Osteoblast (primary cell): ENCODE measurements around the gene STK11. TPM values are rescaled to one million over a fixed set of nuclear protein-coding genes. Genes with fewer than 3 reads are reported as not detected.

Experiments
- DNase-seq: peaks from one replicate; pipeline ENCODE4 v3.0.0; 2011; ENCODE audit warnings: low spot score, mixed read lengths; ENCODE audit not compliant: insufficient read length; ENCODE audit errors: missing footprints
- H2AFZ ChIP-seq: 2 replicates; pipeline ENCODE4 v1.6.0; 2011; ENCODE audit warnings: mild to moderate bottlenecking, low read length
- H3K27ac ChIP-seq: 2 replicates; pipeline ENCODE4 v1.5.1; 2011; ENCODE audit warnings: mild to moderate bottlenecking, low read depth, low read length, moderate library complexity
- H3K27me3 ChIP-seq: 2 replicates; pipeline ENCODE4 v1.6.0; 2012; ENCODE audit warnings: mild to moderate bottlenecking, control low read depth, inconsistent platforms, low read length, moderate library complexity; ENCODE audit not compliant: insufficient read depth
- H3K36me3 ChIP-seq: 2 replicates; pipeline ENCODE4 v1.5.1; 2011; ENCODE audit warnings: mild to moderate bottlenecking, low read length, control low read depth, moderate library complexity; ENCODE audit not compliant: insufficient read depth
- H3K4me1 ChIP-seq: 2 replicates; pipeline ENCODE4 v1.5.1; 2011; ENCODE audit warnings: mild to moderate bottlenecking, low read length, control low read depth, moderate library complexity; ENCODE audit not compliant: insufficient read depth
- H3K4me2 ChIP-seq: 2 replicates; pipeline ENCODE4 v1.6.0; 2011; ENCODE audit warnings: mild to moderate bottlenecking, low read length; ENCODE audit not compliant: insufficient read depth
- H3K4me3 ChIP-seq: fragments of 200-600 bp; sonication (generic); 3 replicates; pipeline ENCODE4 v1.5.1; 2012; ENCODE audit warnings: mild to moderate bottlenecking, low read length, inconsistent platforms; ENCODE audit not compliant: insufficient read depth
- H3K79me2 ChIP-seq: 2 replicates; pipeline ENCODE4 v1.6.0; 2012; ENCODE audit warnings: mild to moderate bottlenecking, low read length, control low read depth, inconsistent platforms; ENCODE audit not compliant: insufficient read depth
- H3K9me3 ChIP-seq: 2 replicates; pipeline ENCODE4 v1.5.1; 2011; ENCODE audit warnings: low read depth, low read length, control low read depth
- H4K20me1 ChIP-seq: 2 replicates; pipeline ENCODE4 v1.6.0; 2012; ENCODE audit warnings: mild to moderate bottlenecking, low read length, control low read depth; ENCODE audit not compliant: insufficient read depth
- total RNA-seq: library from RNA; depleted of rRNA; stranded (reverse); fragments of >200 nt; gene quantifications from 2 replicates; pipeline ENCODE4 v1.2.3, GENCODE V29; 2012
- TF ChIP-seq, protein P1 (sequence below): IDR thresholded peaks from 2 replicates; pipeline ENCODE4 v1.5.1; 2011; ENCODE audit warnings: mild to moderate bottlenecking, low read depth, low read length, moderate library complexity; ENCODE audit errors: extremely low read depth

The STK11 gene
- total RNA-seq, 1 donor, result 100 TPM

DNA sequence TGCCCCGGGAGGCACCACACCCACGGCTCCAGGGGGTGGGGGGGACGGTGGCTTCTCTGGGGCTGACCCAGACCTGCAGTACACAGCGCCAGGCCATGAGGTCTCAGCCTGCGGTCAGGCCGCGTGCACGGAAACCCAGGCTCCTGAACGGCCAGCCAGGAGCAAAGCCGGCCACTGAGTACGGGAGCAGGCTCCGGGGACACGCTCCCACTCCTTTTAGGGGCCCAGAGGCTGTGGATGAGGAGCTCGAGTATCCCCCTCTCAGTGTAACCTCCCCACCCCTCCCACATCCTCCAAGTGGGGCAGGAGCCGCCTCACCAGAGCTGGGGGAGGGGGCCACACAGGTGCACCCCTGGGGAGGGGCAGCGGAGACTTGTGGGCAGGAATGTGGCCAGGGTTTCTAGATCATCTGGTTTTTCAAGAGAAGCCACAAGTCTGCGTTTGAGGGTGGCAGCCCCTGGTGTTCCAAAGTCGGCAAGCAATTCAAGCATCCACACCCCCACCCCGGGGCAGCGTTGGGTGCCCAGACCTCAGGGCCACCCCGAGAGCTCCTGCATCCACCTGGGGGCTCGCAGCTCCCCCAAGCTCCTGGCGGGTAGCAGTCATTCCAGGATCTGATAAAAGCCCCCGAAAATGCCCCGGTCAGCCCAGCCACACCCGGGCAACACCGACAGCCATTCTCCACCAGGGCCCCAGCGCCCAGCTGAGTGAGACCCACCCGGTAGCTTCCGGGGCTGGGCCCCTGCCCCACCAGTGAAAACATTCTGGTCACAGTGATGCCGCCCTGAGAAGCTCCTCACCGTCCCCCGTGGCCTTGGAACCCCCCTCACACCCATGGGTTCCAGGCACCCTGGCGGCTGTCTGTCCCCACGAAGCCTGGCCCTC is 37.6 kb upstream of the STK11 start:
- Histone ChIP-seq H3K27me3 (no peaks in the 10 kb centered on the region), H3K79me2 (peaks cover 92% of the 10 kb centered on the region), H3K4me3 (peak overlapping the region; percentile 45), H3K36me3 (peaks cover 5% of the 10 kb centered on the region), H2AFZ (no peak overlapping the region), H4K20me1 (peaks cover 49% of the 10 kb centered on the region), H3K4me2 (peak overlapping the region; percentile 67), H3K9me3 (no peaks in the 10 kb centered on the region), H3K27ac (peak overlapping the region; percentile 91), H3K4me1 (peaks cover 39% of the 10 kb centered on the region)
- DNase-seq, result no peak
- TF ChIP-seq, protein P1, sequence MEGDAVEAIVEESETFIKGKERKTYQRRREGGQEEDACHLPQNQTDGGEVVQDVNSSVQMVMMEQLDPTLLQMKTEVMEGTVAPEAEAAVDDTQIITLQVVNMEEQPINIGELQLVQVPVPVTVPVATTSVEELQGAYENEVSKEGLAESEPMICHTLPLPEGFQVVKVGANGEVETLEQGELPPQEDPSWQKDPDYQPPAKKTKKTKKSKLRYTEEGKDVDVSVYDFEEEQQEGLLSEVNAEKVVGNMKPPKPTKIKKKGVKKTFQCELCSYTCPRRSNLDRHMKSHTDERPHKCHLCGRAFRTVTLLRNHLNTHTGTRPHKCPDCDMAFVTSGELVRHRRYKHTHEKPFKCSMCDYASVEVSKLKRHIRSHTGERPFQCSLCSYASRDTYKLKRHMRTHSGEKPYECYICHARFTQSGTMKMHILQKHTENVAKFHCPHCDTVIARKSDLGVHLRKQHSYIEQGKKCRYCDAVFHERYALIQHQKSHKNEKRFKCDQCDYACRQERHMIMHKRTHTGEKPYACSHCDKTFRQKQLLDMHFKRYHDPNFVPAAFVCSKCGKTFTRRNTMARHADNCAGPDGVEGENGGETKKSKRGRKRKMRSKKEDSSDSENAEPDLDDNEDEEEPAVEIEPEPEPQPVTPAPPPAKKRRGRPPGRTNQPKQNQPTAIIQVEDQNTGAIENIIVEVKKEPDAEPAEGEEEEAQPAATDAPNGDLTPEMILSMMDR, result no peak

DNA sequence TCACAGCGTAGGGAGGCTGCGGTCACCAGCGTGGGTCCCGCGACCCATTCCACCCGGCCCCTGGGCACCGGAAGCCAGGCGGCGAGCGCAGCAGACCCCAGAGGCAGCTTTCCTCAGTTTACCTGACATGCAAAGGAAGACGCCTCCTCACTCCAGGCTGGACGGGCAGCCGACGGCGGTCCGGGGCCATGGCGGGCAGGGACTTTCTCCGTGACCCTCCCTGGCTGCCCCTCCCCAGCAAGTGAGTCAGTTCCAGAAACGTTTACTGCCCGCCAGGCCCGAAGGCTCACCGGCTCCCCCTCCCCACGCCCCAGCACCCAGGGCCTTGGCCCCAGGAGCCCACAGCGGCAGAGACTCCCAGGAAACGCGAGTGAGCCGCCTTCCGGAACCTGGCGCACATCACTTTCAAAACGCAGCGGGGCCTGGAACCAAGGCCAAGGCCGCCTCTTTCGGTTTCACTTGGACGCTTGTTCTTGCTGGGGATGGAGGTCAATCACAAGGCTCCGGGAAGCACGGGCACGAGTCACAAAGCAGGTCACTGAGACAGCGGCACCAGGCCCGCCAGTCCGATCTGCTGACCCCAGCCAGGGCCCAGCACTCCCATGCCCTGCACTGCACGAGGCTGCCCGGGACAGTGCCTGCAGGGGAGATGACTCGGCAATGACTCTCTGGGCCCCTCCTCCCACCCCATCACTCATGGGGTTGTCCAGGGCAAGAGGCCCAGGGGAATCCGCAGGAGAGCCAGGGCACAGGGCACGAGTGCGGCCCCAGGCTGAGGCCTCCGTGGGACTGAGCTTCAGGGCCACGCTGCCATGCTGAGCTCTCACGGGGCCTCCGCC is 36.8 kb upstream of the STK11 start:
- Histone ChIP-seq H2AFZ (no peak overlapping the region), H3K27ac (peak overlapping the region; percentile 91), H3K9me3 (no peaks in the 10 kb centered on the region), H3K27me3 (no peaks in the 10 kb centered on the region), H3K4me1 (peaks cover 39% of the 10 kb centered on the region), H4K20me1 (peaks cover 44% of the 10 kb centered on the region), H3K36me3 (peaks cover 5% of the 10 kb centered on the region), H3K4me3 (peak overlapping the region; percentile 45), H3K4me2 (peak overlapping the region; percentile 67), H3K79me2 (peaks cover 92% of the 10 kb centered on the region)
- peak; percentile 99 for DNase-seq
- TF ChIP-seq, protein P1, result no peak

DNA sequence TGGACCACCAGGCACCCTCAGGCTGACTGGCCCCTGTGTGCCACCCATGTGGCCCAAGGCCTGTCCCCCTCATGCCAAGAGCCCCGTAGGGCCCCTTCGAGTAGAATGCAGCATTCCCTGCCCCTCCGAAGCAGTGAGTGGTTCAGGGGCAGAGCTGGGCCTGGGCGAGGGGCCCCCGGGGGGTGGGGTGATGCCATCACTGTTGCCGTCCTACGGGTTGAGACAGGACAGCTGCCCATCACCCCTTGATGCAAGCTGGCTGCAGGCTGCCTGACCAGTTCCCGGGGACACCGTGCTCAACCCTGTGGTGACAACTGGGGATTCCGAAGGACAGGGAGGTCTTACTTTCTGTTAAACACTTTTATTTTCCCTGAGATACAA is 36.2 kb upstream of the STK11 start:
- Histone ChIP-seq H3K4me1 (peaks cover 39% of the 10 kb centered on the region), H3K4me2 (peak overlapping the region; percentile 67), H3K4me3 (peak overlapping the region; percentile 45), H3K36me3 (peaks cover 5% of the 10 kb centered on the region), H2AFZ (no peak overlapping the region), H3K9me3 (no peaks in the 10 kb centered on the region), H3K27me3 (no peaks in the 10 kb centered on the region), H3K27ac (peak overlapping the region; percentile 91), H3K79me2 (peaks cover 89% of the 10 kb centered on the region), H4K20me1 (peaks cover 44% of the 10 kb centered on the region)
- TF ChIP-seq, protein P1, result no peak
- DNase-seq, result no peak
